ENCODE results near the gene ATP6V0C.

Gene ATP6V0C

GRCh38 chr16:2508722-2509400, 4.9 kb upstream of the ATP6V0C start:
- no peaks in the 10 kb centered on the region for H3K27me3 Mint-ChIP-seq
- no peak overlapping the region for H3K4me3 Mint-ChIP-seq
- H3K36me3 Mint-ChIP-seq: no peaks in the 10 kb centered on the region
- H3K4me1 Mint-ChIP-seq: peaks cover 63% of the 10 kb centered on the region
- ATAC-seq: no peak
- H3K9me3 Mint-ChIP-seq: no peaks in the 10 kb centered on the region
- H3K27ac Mint-ChIP-seq: peak overlapping the region; percentile 88

GRCh38 chr16:2511128-2511800, 2.5 kb upstream of the ATP6V0C start:
- H3K4me3 Mint-ChIP-seq: no peak overlapping the region

GRCh38 chr16:2511996-2512734, 1.6 kb upstream of the ATP6V0C start:
- Mint-ChIP-seq H3K27me3 (no peaks in the 10 kb centered on the region), H3K4me1 (peaks cover 84% of the 10 kb centered on the region), H3K36me3 (peaks cover 15% of the 10 kb centered on the region), H3K27ac (peak overlapping the region; percentile 87), H3K4me3 (peak overlapping the region; percentile 91), H3K9me3 (no peaks in the 10 kb centered on the region)
- no peak for ATAC-seq

More at GRCh38 chr16:2511128-2511800, 2.5 kb upstream of the ATP6V0C start:
- Mint-ChIP-seq H3K27ac (peak overlapping the region; percentile 87), H3K9me3 (no peaks in the 10 kb centered on the region), H3K27me3 (no peaks in the 10 kb centered on the region), H3K36me3 (peaks cover 7% of the 10 kb centered on the region), H3K4me1 (peaks cover 82% of the 10 kb centered on the region)
- no peak for ATAC-seq

- no peak for ATAC-seq
- Mint-ChIP-seq H3K27ac (peak overlapping the region; percentile 87), H3K4me3 (peak overlapping the region; percentile 91), H3K9me3 (no peaks in the 10 kb centered on the region), H3K36me3 (peaks cover 15% of the 10 kb centered on the region), H3K4me1 (peaks cover 84% of the 10 kb centered on the region), H3K27me3 (no peaks in the 10 kb centered on the region)
These were observed 882 bp upstream of the ATP6V0C start for GRCh38 chr16:2512735-2513404.

GRCh38 chr16:2514333-2515179, 804 bp downstream of the ATP6V0C start:
- H3K4me3 Mint-ChIP-seq: peak overlapping the region; percentile 93
- ATAC-seq: peak; percentile 17
- peaks cover 22% of the 10 kb centered on the region for H3K36me3 Mint-ChIP-seq
- H3K27me3 Mint-ChIP-seq: no peaks in the 10 kb centered on the region
- H3K4me1 Mint-ChIP-seq: peaks cover 88% of the 10 kb centered on the region
- H3K27ac Mint-ChIP-seq: peak overlapping the region; percentile 87
- H3K9me3 Mint-ChIP-seq: no peaks in the 10 kb centered on the region

GRCh38 chr16:2515180-2515851, 1.6 kb downstream of the ATP6V0C start:
- Mint-ChIP-seq H3K4me3 (peak overlapping the region; percentile 93), H3K27ac (peak overlapping the region; percentile 87), H3K4me1 (peaks cover 86% of the 10 kb centered on the region), H3K36me3 (peaks cover 28% of the 10 kb centered on the region), H3K27me3 (no peaks in the 10 kb centered on the region), H3K9me3 (no peaks in the 10 kb centered on the region)
- no peak for ATAC-seq

GRCh38 chr16:2516391-2517240, 2.9 kb downstream of the ATP6V0C start:
- ATAC-seq: no peak
- peak overlapping the region; percentile 93 for H3K4me3 Mint-ChIP-seq
- peaks cover 83% of the 10 kb centered on the region for H3K4me1 Mint-ChIP-seq
- peaks cover 28% of the 10 kb centered on the region for H3K36me3 Mint-ChIP-seq
- H3K9me3 Mint-ChIP-seq: no peaks in the 10 kb centered on the region
- peak overlapping the region; percentile 87 for H3K27ac Mint-ChIP-seq
- H3K27me3 Mint-ChIP-seq: no peaks in the 10 kb centered on the region

- ATAC-seq: no peak
- H3K27me3 Mint-ChIP-seq: no peaks in the 10 kb centered on the region
- H3K4me3 Mint-ChIP-seq: no peak overlapping the region
- peak overlapping the region; percentile 87 for H3K27ac Mint-ChIP-seq
- no peaks in the 10 kb centered on the region for H3K9me3 Mint-ChIP-seq
- H3K4me1 Mint-ChIP-seq: peaks cover 70% of the 10 kb centered on the region
- H3K36me3 Mint-ChIP-seq: peaks cover 28% of the 10 kb centered on the region
These were observed 4.3 kb downstream of the ATP6V0C start for GRCh38 chr16:2517954-2518605.

- H3K9me3 Mint-ChIP-seq: no peaks in the 10 kb centered on the region
- H3K27me3 Mint-ChIP-seq: no peaks in the 10 kb centered on the region
- peak overlapping the region; percentile 86 for H3K27ac Mint-ChIP-seq
- peak overlapping the region; percentile 75 for H3K4me3 Mint-ChIP-seq
- no peak for ATAC-seq
- peaks cover 76% of the 10 kb centered on the region for H3K4me1 Mint-ChIP-seq
- peaks cover 38% of the 10 kb centered on the region for H3K36me3 Mint-ChIP-seq
These were observed 5.3 kb downstream of the ATP6V0C start for GRCh38 chr16:2518823-2519710.

- Mint-ChIP-seq H3K36me3 (peaks cover 44% of the 10 kb centered on the region), H3K9me3 (no peaks in the 10 kb centered on the region), H3K27me3 (no peaks in the 10 kb centered on the region), H3K4me3 (peak overlapping the region; percentile 75), H3K27ac (peak overlapping the region; percentile 86), H3K4me1 (peaks cover 78% of the 10 kb centered on the region)
- ATAC-seq: peak; percentile 9
These were observed 5.9 kb downstream of the ATP6V0C start for GRCh38 chr16:2519711-2520080.

GRCh38 chr16:2520097-2520783, 6.5 kb downstream of the ATP6V0C start, which contains the start of gene AMDHD2:
Gene AMDHD2 (plus strand): TSS chr16:2520371. CDS start chr16:2520459, 88 bp downstream.
- Mint-ChIP-seq H3K27ac (peak within 1 kb of the TSS; percentile 86), H3K9me3 (no peaks in the 10 kb centered on the region), H3K4me3 (peak within 1 kb of the TSS; percentile 83), H3K36me3 (peaks cover 49% of the 10 kb centered on the region), H3K27me3 (no peaks in the 10 kb centered on the region), H3K4me1 (peaks cover 73% of the 10 kb centered on the region)
- ATAC-seq: peak; percentile 80

Data from stimulated activated memory B cell treated with anti-CD40 and anti-IgM and Interleukin-4, amounts not matched to agents 10 μg/mL and 1 μg/mL and 100 μg/mL, for 72 hours (primary cell).